A549 (cell line): ENCODE measurements around the gene HDDC3. TPM values are rescaled to one million over a fixed set of nuclear protein-coding genes. Genes with fewer than 3 reads are reported as not detected.
A peak's percentile ranks its signal among the peaks of the same experiment; 100 is the strongest.

Source experiments
- ATAC-seq, 2 experiments: fragments of 200-7000 bp in 1 of 2; fragments of >200 bp in 1 of 2; cut with Nextera tagmentation in 1 of 2; cut with Tn5 transposase in 1 of 2; 3 replicates each; pipeline versions ENCODE4 v1.8.0 to v1.9.1; 2018 to 2020; ENCODE audit warnings: mild to moderate bottlenecking in 1 of 2, moderate library complexity in 1 of 2
- CTCF ChIA-PET: fragments of 300-600 bp; sonication (Branson Sonifier 250); formaldehyde crosslinking; extraction: SDS; loops from one replicate; lab custom pipeline; 2021; ENCODE audit warnings: antibody characterized with exemption, inconsistent platforms; lab: Yijun Ruan, JAX
- POLR2A ChIA-PET: fragments of 350-600 bp; formaldehyde crosslinking; extraction: SDS; loops from one replicate; lab custom pipeline; 2021; ENCODE audit warnings: antibody characterized with exemption, inconsistent platforms; lab: Yijun Ruan, JAX
- DNase-seq, 2 experiments: peaks; one replicate each; pipeline versions ENCODE4 v3.0.0 to v3.0.0-alpha.2; 2011 to 2016; ENCODE audit warnings: low read depth in 1 of 2, low spot score in 1 of 2
- FAIRE-seq: peaks from 2 replicates; lab custom pipeline; 2011; peaks lifted over from hg19 to GRCh38; lab: Jason Lieb, UNC
- H3K27ac ChIP-seq, 2 experiments: fragments of >200 bp; sonication (Bioruptor Twin); formaldehyde crosslinking; 3 replicates each; pipeline ENCODE4 v1.5.1; 2016 to 2017
- H3K4me1 ChIP-seq: fragments of >200 bp; sonication (Bioruptor Twin); formaldehyde crosslinking; 3 replicates; pipeline ENCODE4 v1.6.1; 2016
- H3K4me2 ChIP-seq: fragments of >200 bp; sonication (Bioruptor Twin); formaldehyde crosslinking; 3 replicates; pipeline ENCODE4 v1.6.1; 2016
- H3K4me3 ChIP-seq: fragments of >200 bp; sonication (Bioruptor Twin); formaldehyde crosslinking; 3 replicates; pipeline ENCODE4 v1.5.1; 2016
- H3K9me3 ChIP-seq: fragments of >200 bp; sonication (Bioruptor Twin); formaldehyde crosslinking; 3 replicates; pipeline ENCODE4 v1.6.1; 2016
- BHLHE40 ChIP-seq: IDR thresholded peaks from 2 replicates; pipeline ENCODE4 v1.6.1; 2012; ENCODE audit warnings: low read depth, low read length, inconsistent platforms
- CBX8 ChIP-seq: fragments of 200-600 bp; sonication (generic); IDR thresholded peaks from 2 replicates; pipeline ENCODE4 v1.6.1; 2016
- CTCF ChIP-seq: fragments of >200 bp; sonication (Bioruptor Twin); formaldehyde crosslinking; IDR thresholded peaks from 3 replicates; pipeline ENCODE4 v1.5.1; 2016
- E2F6 ChIP-seq: IDR thresholded peaks from 2 replicates; pipeline ENCODE4 v1.6.1; 2012; ENCODE audit warnings: low read depth, borderline replicate concordance
- EHMT2 ChIP-seq: fragments of 200-600 bp; sonication (generic); IDR thresholded peaks from 2 replicates; pipeline ENCODE4 v1.6.1; 2016; ENCODE audit warnings: antibody characterized with exemption, low read depth, mild to moderate bottlenecking, moderate library complexity
- ELK1 ChIP-seq: fragments of 150-350 bp; IDR thresholded peaks from 2 replicates; pipeline ENCODE4 v1.6.1; 2014; ENCODE audit warnings: low read depth, mild to moderate bottlenecking, low read length
- EP300 ChIP-seq, 2 experiments: fragments of >200 bp; sonication (Bioruptor Twin); formaldehyde crosslinking; IDR thresholded peaks; 2 replicates in 1 of 2; 3 replicates in 1 of 2; pipeline ENCODE4 v1.6.1; 2016 to 2017
- FOSL2 ChIP-seq, 2 experiments: fragments of 450-650 bp in 1 of 2; fragments of >200 bp in 1 of 2; sonication (Bioruptor Twin) in 1 of 2; formaldehyde crosslinking; IDR thresholded peaks; 2 replicates each; pipeline versions ENCODE4 v1.5.0 to v1.6.1; 2016 to 2020; ENCODE audit warnings: mild to moderate bottlenecking in 1 of 2, moderate library complexity in 1 of 2
- HDAC2 ChIP-seq: fragments of 200-600 bp; sonication (generic); IDR thresholded peaks from 2 replicates; pipeline ENCODE4 v1.6.1; 2016
- HEYL ChIP-seq: fragments of 250-450 bp; sonication (Bioruptor Pico); IDR thresholded peaks from 2 replicates; pipeline ENCODE4 v1.8.0; 2021; ENCODE audit warnings: mild to moderate bottlenecking, moderate library complexity
- HOXA7 ChIP-seq: fragments of 250-450 bp; sonication (Bioruptor Pico); IDR thresholded peaks from 2 replicates; pipeline ENCODE4 v1.5.0; 2020; ENCODE audit warnings: mild to moderate bottlenecking, moderate library complexity
- HOXB13 ChIP-seq: fragments of 250-450 bp; sonication (Bioruptor Pico); IDR thresholded peaks from 2 replicates; pipeline ENCODE4 v1.5.0; 2020; ENCODE audit warnings: low read depth, mild to moderate bottlenecking, moderate library complexity
- HOXB5 ChIP-seq: fragments of 250-450 bp; sonication (Bioruptor Pico); IDR thresholded peaks from 2 replicates; pipeline ENCODE4 v1.5.0; 2020; ENCODE audit warnings: mild to moderate bottlenecking, moderate library complexity
- KDM1A ChIP-seq: fragments of 200-600 bp; sonication (generic); IDR thresholded peaks from 2 replicates; pipeline ENCODE4 v1.6.1; 2016; ENCODE audit warnings: low read depth, mild to moderate bottlenecking
- NPAS2 ChIP-seq: fragments of 250-450 bp; sonication (Bioruptor Pico); IDR thresholded peaks from 2 replicates; pipeline ENCODE4 v1.8.0; 2022; ENCODE audit warnings: mild to moderate bottlenecking, moderate library complexity, borderline replicate concordance
- POLR2AphosphoS2 ChIP-seq: conservative IDR thresholded peaks from 2 replicates; pipeline ENCODE4 v1.6.1; 2012; ENCODE audit warnings: low read length, improper control_type of control experiment, inconsistent platforms
- RCOR1 ChIP-seq: fragments of 150-350 bp; IDR thresholded peaks from 2 replicates; pipeline ENCODE4 v1.6.1; 2014; ENCODE audit warnings: antibody characterized with exemption, low read length, low read depth
- SMC3 ChIP-seq: fragments of >200 bp; sonication (Bioruptor Twin); formaldehyde crosslinking; IDR thresholded peaks from 3 replicates; pipeline ENCODE4 v1.6.1; 2018; ENCODE audit warnings: inconsistent platforms
- SREBF2 ChIP-seq: fragments of 450-650 bp; IDR thresholded peaks from 2 replicates; pipeline ENCODE4 v1.6.1; 2014; ENCODE audit warnings: mild to moderate bottlenecking, moderate library complexity
- TFCP2L1 ChIP-seq: fragments of 250-450 bp; sonication (Bioruptor Pico); IDR thresholded peaks from 2 replicates; pipeline ENCODE4 v1.5.0; 2021; ENCODE audit warnings: mild to moderate bottlenecking
- TP53 ChIP-seq: fragments of 250-450 bp; sonication (Bioruptor Pico); IDR thresholded peaks from 2 replicates; pipeline ENCODE4 v1.5.0; 2021; ENCODE audit warnings: mild to moderate bottlenecking, moderate library complexity
- ZSCAN20 ChIP-seq: fragments of 250-450 bp; sonication (Bioruptor Pico); IDR thresholded peaks from 2 replicates; pipeline ENCODE4 v1.8.0; 2022; ENCODE audit warnings: mild to moderate bottlenecking, moderate library complexity
- WGBS: methylation state at CpG from one replicate; pipeline ENCODE4 v1.1.6; 2017; ENCODE audit errors: missing lambda C conversion rate; 5-methylcytosine and 5-hydroxymethylcytosine counted together
- polyA plus RNA-seq, 4 experiments: library from polyadenylated mRNA; depleted of rRNA in 3 of 4; stranded (reverse); fragments of >200 nt; fragmentation: RNase III in 1 of 4; extraction: RNeasy Plus Mini Kit Qiagen cat#74134 plus additional on column Dnase treatment in 1 of 4; gene quantifications; 2 replicates in 3 of 4; 3 replicates in 1 of 4; pipeline ENCODE4 v1.2.3, GENCODE V29; 2011 to 2017
- TF ChIP-seq, protein P1 (sequence below): fragments of 450-650 bp; IDR thresholded peaks from 2 replicates; pipeline ENCODE4 v1.6.1; 2014; ENCODE audit warnings: antibody characterized with exemption
- TF ChIP-seq, protein P2 (sequence below): fragments of >200 bp; sonication (Bioruptor Twin); formaldehyde crosslinking; IDR thresholded peaks from 3 replicates; pipeline ENCODE4 v1.6.1; 2016

Gene HDDC3
- polyA plus RNA-seq, 2 of the 4 experiments (the other 2 are of a cell fraction): 26.1 to 31.9 TPM

DNA sequence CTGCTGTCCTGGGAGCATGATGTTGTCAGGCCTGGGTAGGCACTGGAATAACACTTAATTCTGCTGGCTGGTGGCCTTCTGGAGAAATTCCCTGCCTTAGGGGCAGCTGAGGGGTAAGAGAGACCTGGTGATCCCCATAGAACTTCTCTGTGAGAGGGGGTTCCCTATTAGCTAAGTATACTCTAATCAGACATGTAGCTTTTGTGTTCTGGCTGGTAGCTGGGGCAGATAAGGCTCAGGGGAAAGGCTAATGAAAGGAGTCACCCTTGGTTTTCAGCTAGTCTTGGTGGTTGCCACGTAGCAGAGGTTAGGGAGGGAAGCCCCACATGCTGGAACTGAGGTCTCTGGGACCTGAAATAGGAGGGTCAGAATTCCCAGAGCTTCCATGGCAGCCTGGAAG is 952 bp upstream of the HDDC3 start (continued):
- TF ChIP-seq HOXB5: no peak
- TF ChIP-seq HDAC2: no peak
- TF ChIP-seq BHLHE40: no peak
- no peak for TF ChIP-seq RCOR1
- TF ChIP-seq HEYL (CRISPR knock-in tag): no peak

DNA sequence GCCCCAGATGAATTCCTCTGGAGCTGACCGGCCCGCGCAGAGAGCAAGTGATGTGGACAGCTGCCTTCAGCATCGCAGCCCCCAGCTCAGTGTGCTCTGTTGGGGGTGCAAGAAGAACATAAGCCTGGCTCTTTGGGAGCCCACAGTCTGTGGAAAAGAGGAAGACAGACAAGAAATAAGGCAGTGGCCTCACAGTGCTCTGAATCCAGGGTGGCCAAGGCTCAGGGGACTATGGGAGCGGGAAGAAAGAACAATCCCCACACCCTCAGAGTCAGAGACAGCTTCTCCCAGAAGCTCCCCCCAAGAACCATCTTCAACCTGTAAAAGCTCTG is 277 bp upstream of the HDDC3 start:
- POLR2A ChIA-PET: interaction anchor here (1.7 to 2.8 kb wide), 3 partner anchors 22 to 40 kb away, joined by 4 to 20 read pairs (median 14); partner anchors contain the start of genes MAN2A2 and RCCD1
- DNase-seq: no peak
- H3K4me3 ChIP-seq: no peak overlapping the region; the same call in 2 of the 3 replicates
- peaks cover 35% of the 10 kb centered on the region for H3K4me1 ChIP-seq
- FAIRE-seq: no peak
- 18% methylated on average over 5 of the region's 5 CpGs for WGBS
- CTCF ChIA-PET: interaction anchor here (0.6 to 16.4 kb wide), 57 partner anchors 9 to 791 kb away, joined by 3 to 536 read pairs (median 4); partner anchors contain the start of genes FES, MAN2A2, PRC1 and RCCD1
- peak overlapping the region; percentile 72 for H3K4me2 ChIP-seq
- peak overlapping the region; percentile 84 to 93; a peak in 4 of 6 replicates for H3K27ac ChIP-seq
- TF ChIP-seq CTCF (peak; percentile 3; the same call in 2 of the 3 replicates), HOXB5 (no peak; the same call in 1 of the 2 replicates), POLR2AphosphoS2 (no peak)
- H3K9me3 ChIP-seq: no peaks in the 10 kb centered on the region
- no peak for ATAC-seq

- H3K27ac ChIP-seq: peak overlapping the region; percentile 84 to 93
- DNase-seq: no peak
- H3K4me2 ChIP-seq: peak overlapping the region; percentile 72
- POLR2A ChIA-PET: interaction anchor here (0.5 to 2.8 kb wide), 7 partner anchors 23 to 312 kb away, joined by 3 to 20 read pairs (median 4); partner anchors contain the start of genes MAN2A2 and RCCD1
- FAIRE-seq: no peak
- TF ChIP-seq TP53 (CRISPR knock-in tag): no peak
- TF ChIP-seq, protein P1, sequence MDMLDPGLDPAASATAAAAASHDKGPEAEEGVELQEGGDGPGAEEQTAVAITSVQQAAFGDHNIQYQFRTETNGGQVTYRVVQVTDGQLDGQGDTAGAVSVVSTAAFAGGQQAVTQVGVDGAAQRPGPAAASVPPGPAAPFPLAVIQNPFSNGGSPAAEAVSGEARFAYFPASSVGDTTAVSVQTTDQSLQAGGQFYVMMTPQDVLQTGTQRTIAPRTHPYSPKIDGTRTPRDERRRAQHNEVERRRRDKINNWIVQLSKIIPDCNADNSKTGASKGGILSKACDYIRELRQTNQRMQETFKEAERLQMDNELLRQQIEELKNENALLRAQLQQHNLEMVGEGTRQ: no peak
- no peak for TF ChIP-seq ZSCAN20 (CRISPR knock-in tag)
- no peak for TF ChIP-seq SMC3
- no peak for TF ChIP-seq TFCP2L1
- TF ChIP-seq HDAC2: no peak
- TF ChIP-seq HOXA7 (CRISPR knock-in tag): no peak
- TF ChIP-seq SREBF2: no peak
- TF ChIP-seq, all 56 proteins: peak for 0
- CTCF ChIA-PET: interaction anchor here (0.5 to 16.4 kb wide), 50 partner anchors 8 to 781 kb away, joined by 3 to 536 read pairs (median 4); partner anchors contain the start of genes FES, MAN2A2, PRC1 and RCCD1
- WGBS: 20% methylated on average over 6 of the region's 6 CpGs
- H3K4me1 ChIP-seq: peaks cover 33% of the 10 kb centered on the region
- peak overlapping the region; percentile 69 for H3K4me3 ChIP-seq
- H3K9me3 ChIP-seq: no peaks in the 10 kb centered on the region
- ATAC-seq: no peak
Measured at GRCh38 chr15:90931575-90931827, 848 bp downstream of the HDDC3 start.

DNA sequence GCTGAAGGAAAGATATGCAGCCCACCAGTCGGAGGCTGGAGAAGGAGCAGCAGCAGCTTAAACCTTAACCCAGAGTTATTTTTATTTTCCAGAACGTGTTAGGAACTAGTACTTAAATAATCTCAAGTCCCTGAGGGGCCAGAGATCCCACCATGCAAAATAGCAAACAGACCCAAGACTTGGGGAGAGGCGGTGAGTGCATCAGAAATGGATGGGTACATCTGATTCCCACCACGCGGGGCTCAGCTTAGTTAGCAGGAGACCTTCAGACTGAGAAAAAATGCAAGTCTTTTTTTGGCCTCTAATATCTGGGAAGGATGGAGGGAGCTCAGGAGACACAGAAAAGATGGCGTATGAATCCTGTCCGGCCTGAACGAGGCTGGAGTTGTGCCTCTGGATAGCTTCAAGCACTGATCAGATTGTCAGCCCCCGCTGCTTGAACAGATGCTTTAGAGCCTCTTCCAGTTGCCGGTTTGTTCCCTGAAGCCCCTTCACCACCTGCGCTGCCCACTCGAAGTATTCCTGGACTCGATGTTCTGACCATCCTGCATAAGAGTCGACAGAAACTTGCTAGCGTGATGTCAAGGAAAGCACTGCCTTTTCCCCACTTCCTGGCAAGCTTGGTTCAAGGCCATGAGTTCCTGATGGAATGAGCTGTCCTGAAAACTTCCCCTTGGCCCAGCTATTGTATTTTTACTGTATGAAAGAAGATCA is 1.3 kb downstream of the HDDC3 start:
- H3K9me3 ChIP-seq: no peaks in the 10 kb centered on the region
- POLR2A ChIA-PET: interaction anchor here (0.5 to 2.8 kb wide), 9 partner anchors 23 to 681 kb away, joined by 3 to 20 read pairs (median 3); partner anchors contain the start of genes MAN2A2 and RCCD1
- no peak for DNase-seq
- FAIRE-seq: no peak
- ATAC-seq: no peak
- peak overlapping the region; percentile 72 for H3K4me2 ChIP-seq
- 85% methylated on average over 15 of the region's 15 CpGs for WGBS
- CTCF ChIA-PET: interaction anchor here (0.5 to 16.4 kb wide), 41 partner anchors 8 to 780 kb away, joined by 3 to 536 read pairs (median 5); partner anchors contain the start of genes FES, MAN2A2, PRC1 and RCCD1
- peak overlapping the region; percentile 89 to 93 for H3K27ac ChIP-seq
- peak overlapping the region; percentile 69 for H3K4me3 ChIP-seq
- H3K4me1 ChIP-seq: peaks cover 28% of the 10 kb centered on the region
- TF ChIP-seq TFCP2L1 (no peak), EP300 (IDR thresholded peaks at IDR 0.05) (no peak), CBX8 (no peak), FOSL2 (IDR thresholded peaks at IDR 0.05) (no peak), FOSL2 (CRISPR knock-in tag; IDR thresholded peaks at IDR 0.05) (no peak), KDM1A (no peak), ZSCAN20 (CRISPR knock-in tag) (no peak), EHMT2 (no peak), HOXB13 (CRISPR knock-in tag) (no peak), NPAS2 (CRISPR knock-in tag) (no peak), ELK1 (no peak), E2F6 (no peak), SMC3 (no peak)
- TF ChIP-seq, protein P1: no peak
- TF ChIP-seq, protein P2, sequence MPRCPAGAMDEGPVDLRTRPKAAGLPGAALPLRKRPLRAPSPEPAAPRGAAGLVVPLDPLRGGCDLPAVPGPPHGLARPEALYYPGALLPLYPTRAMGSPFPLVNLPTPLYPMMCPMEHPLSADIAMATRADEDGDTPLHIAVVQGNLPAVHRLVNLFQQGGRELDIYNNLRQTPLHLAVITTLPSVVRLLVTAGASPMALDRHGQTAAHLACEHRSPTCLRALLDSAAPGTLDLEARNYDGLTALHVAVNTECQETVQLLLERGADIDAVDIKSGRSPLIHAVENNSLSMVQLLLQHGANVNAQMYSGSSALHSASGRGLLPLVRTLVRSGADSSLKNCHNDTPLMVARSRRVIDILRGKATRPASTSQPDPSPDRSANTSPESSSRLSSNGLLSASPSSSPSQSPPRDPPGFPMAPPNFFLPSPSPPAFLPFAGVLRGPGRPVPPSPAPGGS: no peak
